Hepatocyte (in vitro differentiated cells): ENCODE data around the gene AARSD1.

Experiments
- CTCF ChIP-seq: fragments of 200-600 bp; sonication (generic); IDR thresholded peaks from 2 replicates; pipeline ENCODE4 v1.5.1; 2016; ENCODE audit warnings: antibody characterized with exemption, mild to moderate bottlenecking; ENCODE audit not compliant: poor library complexity
- EZH2 ChIP-seq: fragments of 200-600 bp; sonication (generic); IDR thresholded peaks from 2 replicates; pipeline ENCODE4 v1.6.1; 2016; ENCODE audit warnings: antibody characterized with exemption, mild to moderate bottlenecking, borderline replicate concordance
- EZH2phosphoT487 ChIP-seq: fragments of 200-600 bp; sonication (generic); IDR thresholded peaks from one replicate; pipeline ENCODE4 v1.6.1; 2018; ENCODE audit warnings: antibody characterized with exemption, mild to moderate bottlenecking, low read depth, moderate library complexity; ENCODE audit not compliant: unreplicated experiment, severe bottlenecking

GRCh38 chr17:42944211-42944610 is 20.0 kb downstream of the AARSD1 start:
- TF ChIP-seq CTCF = no peak
- no peak for TF ChIP-seq EZH2
- no peak for TF ChIP-seq EZH2phosphoT487
